ENCODE data around the gene KLHDC3. TPM values are rescaled to one million over a fixed set of nuclear protein-coding genes. Genes with fewer than 3 reads are reported as not detected.
"Not testable (repeated sequence)": the region's sequence is repeated elsewhere in the genome, so short reads cannot be mapped to it uniquely, and the experiment has no call there.

Gene KLHDC3
- total RNA-seq, 4 donors from 2014 or later = 49.3 to 86.1 (median 63.1) TPM

DNA sequence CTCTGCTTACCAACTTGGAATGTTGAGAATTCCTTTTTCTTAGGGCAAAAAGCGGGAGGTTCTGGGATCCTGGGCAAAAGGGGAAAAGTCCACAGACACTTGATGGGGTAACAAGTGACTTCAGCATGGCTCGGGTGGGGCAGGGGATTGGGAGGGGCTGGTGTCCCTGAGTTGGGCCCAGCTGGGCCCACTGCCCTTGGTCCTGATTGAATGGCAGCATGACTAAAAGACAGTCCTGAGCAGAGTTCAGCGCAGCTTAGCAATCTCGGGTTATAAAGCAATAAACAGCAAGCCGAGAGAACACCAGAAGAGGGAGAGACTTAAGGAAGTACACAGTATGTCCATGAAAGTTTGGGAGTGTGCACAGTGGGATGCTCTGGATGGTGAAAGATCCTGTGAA is 24.1 kb upstream of the KLHDC3 start:
- H3K27me3 ChIP-seq = no peaks in the 10 kb centered on the region
- no peaks in the 10 kb centered on the region for H3K9me3 ChIP-seq
- WGBS = 76% methylated on average over 5 of the region's 5 CpGs
- peaks cover 23% of the 10 kb centered on the region for H3K36me3 ChIP-seq
- TF ChIP-seq EP300 (IDR thresholded peaks at IDR 0.05) = no peak
- TF ChIP-seq POLR2AphosphoS5 (IDR thresholded peaks at IDR 0.05) = no peak
- peaks cover 42% of the 10 kb centered on the region for H3K4me1 ChIP-seq
- no peak overlapping the region for H3K27ac ChIP-seq
- H3K4me3 ChIP-seq = no peak overlapping the region
- no peak for DNase-seq (ENCODE audit: low spot score in 2 of 2)

DNA sequence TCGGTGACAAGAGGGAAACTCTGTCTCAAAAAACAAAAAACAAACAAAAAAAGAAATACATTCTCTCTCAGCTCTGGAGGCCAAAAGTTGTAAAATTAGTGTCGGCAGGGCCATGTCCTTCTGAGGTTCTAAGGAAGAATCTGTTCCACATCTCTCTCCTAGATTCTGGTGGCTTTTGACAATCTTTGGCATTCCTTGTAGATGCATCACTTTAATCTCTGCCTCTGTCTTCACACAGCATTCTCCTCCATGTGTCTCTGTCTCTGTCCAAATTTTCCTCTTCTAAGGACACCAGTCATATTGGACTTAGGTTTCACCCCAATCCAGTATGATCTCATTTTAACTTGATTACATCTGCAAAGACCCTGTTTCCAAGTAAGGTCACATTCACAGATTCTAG is 20.6 kb upstream of the KLHDC3 start:
- Histone ChIP-seq H3K4me1 (peaks cover 7% of the 10 kb centered on the region), H3K9me3 (no peaks in the 10 kb centered on the region), H3K36me3 (peaks cover 23% of the 10 kb centered on the region), H3K27ac (no peak overlapping the region), H3K4me3 (no peak overlapping the region), H3K27me3 (no peaks in the 10 kb centered on the region)
- no peak for DNase-seq (ENCODE audit: low spot score in 2 of 2)
- TF ChIP-seq POLR2AphosphoS5 (IDR thresholded peaks at IDR 0.05) = no peak
- TF ChIP-seq, protein P1, sequence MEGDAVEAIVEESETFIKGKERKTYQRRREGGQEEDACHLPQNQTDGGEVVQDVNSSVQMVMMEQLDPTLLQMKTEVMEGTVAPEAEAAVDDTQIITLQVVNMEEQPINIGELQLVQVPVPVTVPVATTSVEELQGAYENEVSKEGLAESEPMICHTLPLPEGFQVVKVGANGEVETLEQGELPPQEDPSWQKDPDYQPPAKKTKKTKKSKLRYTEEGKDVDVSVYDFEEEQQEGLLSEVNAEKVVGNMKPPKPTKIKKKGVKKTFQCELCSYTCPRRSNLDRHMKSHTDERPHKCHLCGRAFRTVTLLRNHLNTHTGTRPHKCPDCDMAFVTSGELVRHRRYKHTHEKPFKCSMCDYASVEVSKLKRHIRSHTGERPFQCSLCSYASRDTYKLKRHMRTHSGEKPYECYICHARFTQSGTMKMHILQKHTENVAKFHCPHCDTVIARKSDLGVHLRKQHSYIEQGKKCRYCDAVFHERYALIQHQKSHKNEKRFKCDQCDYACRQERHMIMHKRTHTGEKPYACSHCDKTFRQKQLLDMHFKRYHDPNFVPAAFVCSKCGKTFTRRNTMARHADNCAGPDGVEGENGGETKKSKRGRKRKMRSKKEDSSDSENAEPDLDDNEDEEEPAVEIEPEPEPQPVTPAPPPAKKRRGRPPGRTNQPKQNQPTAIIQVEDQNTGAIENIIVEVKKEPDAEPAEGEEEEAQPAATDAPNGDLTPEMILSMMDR (IDR thresholded peaks at IDR 0.05) = no peak
- TF ChIP-seq EP300 (IDR thresholded peaks at IDR 0.05) = no peak
- TF ChIP-seq POLR2A (IDR thresholded peaks at IDR 0.05) = no peak
- 88% methylated on average over 2 of the region's 2 CpGs for WGBS

DNA sequence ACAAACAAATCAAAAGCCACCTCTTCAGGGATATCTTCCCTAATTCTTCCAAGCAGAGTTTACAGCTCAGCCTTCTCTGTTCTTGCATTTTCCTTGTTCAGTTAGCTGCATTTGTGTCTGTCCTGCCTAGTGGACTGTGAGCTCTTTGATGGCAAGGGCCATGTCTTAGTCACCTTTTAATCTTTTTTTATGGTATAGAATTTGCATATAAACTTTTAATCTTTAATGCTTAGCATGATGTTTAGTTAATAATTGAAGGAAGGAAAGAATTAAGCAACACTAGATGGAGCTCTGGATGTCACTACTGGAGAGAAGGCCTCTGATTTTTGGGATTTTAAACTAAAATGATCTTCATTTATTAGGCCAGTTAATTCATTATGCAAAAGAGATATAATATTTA is 17.5 kb upstream of the KLHDC3 start:
- H3K4me3 ChIP-seq = no peak overlapping the region
- no peak overlapping the region for H3K27ac ChIP-seq
- no peaks in the 10 kb centered on the region for H3K27me3 ChIP-seq
- no peak for TF ChIP-seq POLR2AphosphoS5 (IDR thresholded peaks at IDR 0.05)
- TF ChIP-seq EP300 (IDR thresholded peaks at IDR 0.05) = no peak
- no peak for TF ChIP-seq POLR2A (IDR thresholded peaks at IDR 0.05)
- TF ChIP-seq, protein P1 (IDR thresholded peaks at IDR 0.05) = no peak
- DNase-seq (ENCODE audit: low spot score in 2 of 2) = no peak
- H3K4me1 ChIP-seq = no peaks in the 10 kb centered on the region
- H3K36me3 ChIP-seq = peaks cover 3% of the 10 kb centered on the region
- no peaks in the 10 kb centered on the region for H3K9me3 ChIP-seq

DNA sequence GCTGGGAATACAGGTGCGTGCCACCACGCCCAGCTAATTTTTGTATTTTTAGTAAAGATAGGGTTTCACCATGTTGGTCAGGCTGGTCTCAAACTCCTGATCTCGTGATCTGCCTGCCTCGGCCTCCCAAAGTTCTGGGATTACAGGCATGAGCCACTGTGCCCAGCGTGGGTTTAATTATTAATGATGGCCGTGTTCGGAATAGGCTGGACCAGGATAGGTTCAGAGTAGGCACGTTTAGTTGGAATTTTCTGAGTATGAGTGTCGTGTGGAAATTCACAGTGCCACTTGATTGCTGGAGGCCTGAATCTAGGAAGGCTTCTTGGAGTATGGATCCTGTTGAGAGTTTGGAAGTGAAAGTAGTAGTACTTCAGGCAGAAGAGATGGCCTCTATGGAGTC is 15.8 kb upstream of the KLHDC3 start:
- H3K4me1 ChIP-seq; H3K9me3 ChIP-seq; DNase-seq (ENCODE audit: low spot score in 2 of 2); H3K36me3 ChIP-seq; H3K27me3 ChIP-seq; H3K27ac ChIP-seq; H3K4me3 ChIP-seq: not testable (repeated sequence)
- 94% methylated on average over 9 of the region's 9 CpGs for WGBS

DNA sequence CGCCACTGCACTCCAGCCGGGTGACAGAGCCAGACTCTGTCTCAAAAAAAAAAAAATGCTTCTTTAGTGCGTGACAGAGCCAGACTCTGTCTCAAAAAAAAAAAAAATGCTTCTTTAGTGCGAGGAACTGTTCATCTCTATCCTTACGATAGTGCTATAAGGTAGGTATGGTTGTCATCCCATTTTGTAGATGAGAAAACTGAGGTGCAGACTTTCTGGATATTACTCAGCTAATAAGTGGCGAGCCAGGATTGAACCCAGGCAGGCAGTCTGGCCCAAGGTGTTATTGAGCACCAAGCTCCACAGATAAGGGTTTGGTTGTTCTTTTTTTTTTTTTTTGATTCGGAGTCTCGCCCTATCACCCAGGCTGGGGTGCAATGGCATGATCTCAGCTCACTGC is 12.2 kb upstream of the KLHDC3 start:
- Histone ChIP-seq H3K4me3 (no peak overlapping the region), H3K36me3 (peaks cover 17% of the 10 kb centered on the region), H3K4me1 (no peaks in the 10 kb centered on the region), H3K27ac (no peak overlapping the region), H3K27me3 (no peaks in the 10 kb centered on the region), H3K9me3 (no peaks in the 10 kb centered on the region)
- TF ChIP-seq POLR2A (IDR thresholded peaks at IDR 0.05) (no peak), POLR2AphosphoS5 (IDR thresholded peaks at IDR 0.05) (no peak), EP300 (IDR thresholded peaks at IDR 0.05) (no peak)
- TF ChIP-seq, protein P1 (IDR thresholded peaks at IDR 0.05) = no peak
- WGBS = 97% methylated on average over 8 of the region's 8 CpGs
- DNase-seq (ENCODE audit: low spot score in 2 of 2) = no peak

DNA sequence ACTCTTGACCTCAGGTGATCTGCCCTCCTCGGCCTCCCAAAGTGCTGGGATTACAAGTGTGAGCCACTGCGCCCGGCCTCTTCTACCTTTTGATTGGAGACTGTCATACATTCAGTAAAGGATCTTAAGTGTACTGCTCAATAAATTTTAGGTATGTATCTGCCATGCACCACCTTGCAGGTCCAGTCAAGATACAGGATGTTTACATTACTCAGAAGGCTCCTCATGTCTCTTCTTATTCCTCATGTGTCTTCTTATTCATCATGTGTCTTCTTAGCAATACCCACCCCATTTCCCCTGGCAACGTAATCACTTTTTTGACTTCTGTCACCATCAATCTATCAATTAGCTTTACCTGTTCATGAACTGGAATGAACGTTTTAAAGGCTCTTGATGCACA is 8.2 kb upstream of the KLHDC3 start:
- no peaks in the 10 kb centered on the region for H3K4me1 ChIP-seq
- no peak overlapping the region for H3K4me3 ChIP-seq
- 95% methylated on average over 5 of the region's 5 CpGs for WGBS
- H3K27me3 ChIP-seq = no peaks in the 10 kb centered on the region
- no peak overlapping the region for H3K27ac ChIP-seq
- peaks cover 54% of the 10 kb centered on the region for H3K36me3 ChIP-seq
- DNase-seq (ENCODE audit: low spot score in 2 of 2) = no peak
- H3K9me3 ChIP-seq = no peaks in the 10 kb centered on the region
- TF ChIP-seq, protein P1 (IDR thresholded peaks at IDR 0.05) = no peak
- no peak for TF ChIP-seq EP300 (IDR thresholded peaks at IDR 0.05)
- TF ChIP-seq POLR2A (IDR thresholded peaks at IDR 0.05) = no peak

Measured in suprapubic skin (tissue), 4 donors.